HepG2 (cell line): Measurements from ENCODE around the gene RAD51C.

Experiments used
- CBX5 ChIP-seq: sonication (generic); formaldehyde crosslinking; IDR thresholded peaks from 2 replicates; pipeline ENCODE4 v1.4.0; 2020; ENCODE audit warnings: missing genetic modification reagents, borderline replicate concordance
- TF ChIP-seq, protein P1 (sequence below): sonication (generic); formaldehyde crosslinking; IDR thresholded peaks from 2 replicates; pipeline ENCODE4 v1.4.0; 2020; ENCODE audit warnings: missing genetic modification reagents
- TF ChIP-seq, protein P2 (sequence below): sonication (generic); formaldehyde crosslinking; IDR thresholded peaks from 2 replicates; pipeline ENCODE4 v1.8.1; 2023; ENCODE audit warnings: mild to moderate bottlenecking, missing genetic modification reagents, borderline replicate concordance
- TF ChIP-seq, protein P3 (sequence below): sonication (generic); formaldehyde crosslinking; IDR thresholded peaks from 2 replicates; pipeline ENCODE4 v1.5.0; 2020; ENCODE audit warnings: mild to moderate bottlenecking, missing genetic modification reagents, borderline replicate concordance
- TF ChIP-seq, protein P4 (sequence below): sonication (generic); formaldehyde crosslinking; IDR thresholded peaks from 2 replicates; pipeline ENCODE4 v1.4.0; 2020; ENCODE audit warnings: missing genetic modification reagents
- TF ChIP-seq, protein P5 (sequence below): sonication (generic); formaldehyde crosslinking; IDR thresholded peaks from 2 replicates; pipeline ENCODE4 v1.8.1; 2023; ENCODE audit warnings: missing genetic modification reagents, inconsistent platforms, borderline replicate concordance
- TF ChIP-seq, protein P6 (sequence below): sonication (generic); formaldehyde crosslinking; IDR thresholded peaks from 2 replicates; pipeline ENCODE4 v1.5.0; 2020; ENCODE audit warnings: mild to moderate bottlenecking, missing genetic modification reagents, moderate library complexity

DNA sequence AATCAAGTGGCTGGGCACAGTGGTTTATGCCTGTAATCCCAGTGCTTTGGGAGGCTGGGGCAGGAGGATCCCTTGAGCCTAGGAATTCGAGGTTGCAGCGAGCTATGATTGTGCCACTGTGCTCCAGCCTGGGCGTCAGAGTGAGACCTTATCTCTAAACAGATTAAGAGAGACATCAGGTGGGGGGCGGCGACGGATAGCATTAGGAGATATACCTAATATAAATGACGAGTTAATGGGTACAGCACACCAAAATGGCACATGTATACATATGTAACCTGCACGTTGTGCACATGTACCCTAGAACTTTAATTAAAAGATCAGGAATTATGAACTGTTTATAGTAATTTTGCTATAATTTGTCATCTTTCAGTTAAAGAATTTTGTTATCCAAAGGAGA lies 10.3 kb downstream of the RAD51C start:
- TF ChIP-seq, protein P1, sequence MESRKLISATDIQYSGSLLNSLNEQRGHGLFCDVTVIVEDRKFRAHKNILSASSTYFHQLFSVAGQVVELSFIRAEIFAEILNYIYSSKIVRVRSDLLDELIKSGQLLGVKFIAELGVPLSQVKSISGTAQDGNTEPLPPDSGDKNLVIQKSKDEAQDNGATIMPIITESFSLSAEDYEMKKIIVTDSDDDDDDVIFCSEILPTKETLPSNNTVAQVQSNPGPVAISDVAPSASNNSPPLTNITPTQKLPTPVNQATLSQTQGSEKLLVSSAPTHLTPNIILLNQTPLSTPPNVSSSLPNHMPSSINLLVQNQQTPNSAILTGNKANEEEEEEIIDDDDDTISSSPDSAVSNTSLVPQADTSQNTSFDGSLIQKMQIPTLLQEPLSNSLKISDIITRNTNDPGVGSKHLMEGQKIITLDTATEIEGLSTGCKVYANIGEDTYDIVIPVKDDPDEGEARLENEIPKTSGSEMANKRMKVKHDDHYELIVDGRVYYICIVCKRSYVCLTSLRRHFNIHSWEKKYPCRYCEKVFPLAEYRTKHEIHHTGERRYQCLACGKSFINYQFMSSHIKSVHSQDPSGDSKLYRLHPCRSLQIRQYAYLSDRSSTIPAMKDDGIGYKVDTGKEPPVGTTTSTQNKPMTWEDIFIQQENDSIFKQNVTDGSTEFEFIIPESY (CRISPR knock-in tag), result no peak
- TF ChIP-seq, protein P2, sequence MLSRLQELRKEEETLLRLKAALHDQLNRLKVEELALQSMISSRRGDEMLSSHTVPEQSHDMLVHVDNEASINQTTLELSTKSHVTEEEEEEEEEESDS (CRISPR knock-in tag), result no peak
- TF ChIP-seq, protein P3, sequence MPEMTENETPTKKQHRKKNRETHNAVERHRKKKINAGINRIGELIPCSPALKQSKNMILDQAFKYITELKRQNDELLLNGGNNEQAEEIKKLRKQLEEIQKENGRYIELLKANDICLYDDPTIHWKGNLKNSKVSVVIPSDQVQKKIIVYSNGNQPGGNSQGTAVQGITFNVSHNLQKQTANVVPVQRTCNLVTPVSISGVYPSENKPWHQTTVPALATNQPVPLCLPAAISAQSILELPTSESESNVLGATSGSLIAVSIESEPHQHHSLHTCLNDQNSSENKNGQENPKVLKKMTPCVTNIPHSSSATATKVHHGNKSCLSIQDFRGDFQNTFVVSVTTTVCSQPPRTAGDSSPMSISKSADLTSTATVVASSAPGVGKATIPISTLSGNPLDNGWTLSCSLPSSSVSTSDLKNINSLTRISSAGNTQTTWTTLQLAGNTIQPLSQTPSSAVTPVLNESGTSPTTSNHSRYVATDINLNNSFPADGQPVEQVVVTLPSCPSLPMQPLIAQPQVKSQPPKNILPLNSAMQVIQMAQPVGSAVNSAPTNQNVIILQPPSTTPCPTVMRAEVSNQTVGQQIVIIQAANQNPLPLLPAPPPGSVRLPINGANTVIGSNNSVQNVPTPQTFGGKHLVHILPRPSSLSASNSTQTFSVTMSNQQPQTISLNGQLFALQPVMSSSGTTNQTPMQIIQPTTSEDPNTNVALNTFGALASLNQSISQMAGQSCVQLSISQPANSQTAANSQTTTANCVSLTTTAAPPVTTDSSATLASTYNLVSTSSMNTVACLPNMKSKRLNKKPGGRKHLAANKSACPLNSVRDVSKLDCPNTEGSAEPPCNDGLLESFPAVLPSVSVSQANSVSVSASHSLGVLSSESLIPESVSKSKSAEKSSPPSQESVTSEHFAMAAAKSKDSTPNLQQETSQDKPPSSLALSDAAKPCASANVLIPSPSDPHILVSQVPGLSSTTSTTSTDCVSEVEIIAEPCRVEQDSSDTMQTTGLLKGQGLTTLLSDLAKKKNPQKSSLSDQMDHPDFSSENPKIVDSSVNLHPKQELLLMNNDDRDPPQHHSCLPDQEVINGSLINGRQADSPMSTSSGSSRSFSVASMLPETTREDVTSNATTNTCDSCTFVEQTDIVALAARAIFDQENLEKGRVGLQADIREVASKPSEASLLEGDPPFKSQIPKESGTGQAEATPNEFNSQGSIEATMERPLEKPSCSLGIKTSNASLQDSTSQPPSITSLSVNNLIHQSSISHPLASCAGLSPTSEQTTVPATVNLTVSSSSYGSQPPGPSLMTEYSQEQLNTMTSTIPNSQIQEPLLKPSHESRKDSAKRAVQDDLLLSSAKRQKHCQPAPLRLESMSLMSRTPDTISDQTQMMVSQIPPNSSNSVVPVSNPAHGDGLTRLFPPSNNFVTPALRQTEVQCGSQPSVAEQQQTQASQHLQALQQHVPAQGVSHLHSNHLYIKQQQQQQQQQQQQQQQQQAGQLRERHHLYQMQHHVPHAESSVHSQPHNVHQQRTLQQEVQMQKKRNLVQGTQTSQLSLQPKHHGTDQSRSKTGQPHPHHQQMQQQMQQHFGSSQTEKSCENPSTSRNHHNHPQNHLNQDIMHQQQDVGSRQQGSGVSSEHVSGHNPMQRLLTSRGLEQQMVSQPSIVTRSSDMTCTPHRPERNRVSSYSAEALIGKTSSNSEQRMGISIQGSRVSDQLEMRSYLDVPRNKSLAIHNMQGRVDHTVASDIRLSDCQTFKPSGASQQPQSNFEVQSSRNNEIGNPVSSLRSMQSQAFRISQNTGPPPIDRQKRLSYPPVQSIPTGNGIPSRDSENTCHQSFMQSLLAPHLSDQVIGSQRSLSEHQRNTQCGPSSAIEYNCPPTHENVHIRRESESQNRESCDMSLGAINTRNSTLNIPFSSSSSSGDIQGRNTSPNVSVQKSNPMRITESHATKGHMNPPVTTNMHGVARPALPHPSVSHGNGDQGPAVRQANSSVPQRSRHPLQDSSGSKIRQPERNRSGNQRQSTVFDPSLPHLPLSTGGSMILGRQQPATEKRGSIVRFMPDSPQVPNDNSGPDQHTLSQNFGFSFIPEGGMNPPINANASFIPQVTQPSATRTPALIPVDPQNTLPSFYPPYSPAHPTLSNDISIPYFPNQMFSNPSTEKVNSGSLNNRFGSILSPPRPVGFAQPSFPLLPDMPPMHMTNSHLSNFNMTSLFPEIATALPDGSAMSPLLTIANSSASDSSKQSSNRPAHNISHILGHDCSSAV (CRISPR knock-in tag), result no peak
- TF ChIP-seq, protein P4, sequence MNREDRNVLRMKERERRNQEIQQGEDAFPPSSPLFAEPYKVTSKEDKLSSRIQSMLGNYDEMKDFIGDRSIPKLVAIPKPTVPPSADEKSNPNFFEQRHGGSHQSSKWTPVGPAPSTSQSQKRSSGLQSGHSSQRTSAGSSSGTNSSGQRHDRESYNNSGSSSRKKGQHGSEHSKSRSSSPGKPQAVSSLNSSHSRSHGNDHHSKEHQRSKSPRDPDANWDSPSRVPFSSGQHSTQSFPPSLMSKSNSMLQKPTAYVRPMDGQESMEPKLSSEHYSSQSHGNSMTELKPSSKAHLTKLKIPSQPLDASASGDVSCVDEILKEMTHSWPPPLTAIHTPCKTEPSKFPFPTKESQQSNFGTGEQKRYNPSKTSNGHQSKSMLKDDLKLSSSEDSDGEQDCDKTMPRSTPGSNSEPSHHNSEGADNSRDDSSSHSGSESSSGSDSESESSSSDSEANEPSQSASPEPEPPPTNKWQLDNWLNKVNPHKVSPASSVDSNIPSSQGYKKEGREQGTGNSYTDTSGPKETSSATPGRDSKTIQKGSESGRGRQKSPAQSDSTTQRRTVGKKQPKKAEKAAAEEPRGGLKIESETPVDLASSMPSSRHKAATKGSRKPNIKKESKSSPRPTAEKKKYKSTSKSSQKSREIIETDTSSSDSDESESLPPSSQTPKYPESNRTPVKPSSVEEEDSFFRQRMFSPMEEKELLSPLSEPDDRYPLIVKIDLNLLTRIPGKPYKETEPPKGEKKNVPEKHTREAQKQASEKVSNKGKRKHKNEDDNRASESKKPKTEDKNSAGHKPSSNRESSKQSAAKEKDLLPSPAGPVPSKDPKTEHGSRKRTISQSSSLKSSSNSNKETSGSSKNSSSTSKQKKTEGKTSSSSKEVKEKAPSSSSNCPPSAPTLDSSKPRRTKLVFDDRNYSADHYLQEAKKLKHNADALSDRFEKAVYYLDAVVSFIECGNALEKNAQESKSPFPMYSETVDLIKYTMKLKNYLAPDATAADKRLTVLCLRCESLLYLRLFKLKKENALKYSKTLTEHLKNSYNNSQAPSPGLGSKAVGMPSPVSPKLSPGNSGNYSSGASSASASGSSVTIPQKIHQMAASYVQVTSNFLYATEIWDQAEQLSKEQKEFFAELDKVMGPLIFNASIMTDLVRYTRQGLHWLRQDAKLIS (CRISPR knock-in tag), result no peak
- TF ChIP-seq, protein P5, sequence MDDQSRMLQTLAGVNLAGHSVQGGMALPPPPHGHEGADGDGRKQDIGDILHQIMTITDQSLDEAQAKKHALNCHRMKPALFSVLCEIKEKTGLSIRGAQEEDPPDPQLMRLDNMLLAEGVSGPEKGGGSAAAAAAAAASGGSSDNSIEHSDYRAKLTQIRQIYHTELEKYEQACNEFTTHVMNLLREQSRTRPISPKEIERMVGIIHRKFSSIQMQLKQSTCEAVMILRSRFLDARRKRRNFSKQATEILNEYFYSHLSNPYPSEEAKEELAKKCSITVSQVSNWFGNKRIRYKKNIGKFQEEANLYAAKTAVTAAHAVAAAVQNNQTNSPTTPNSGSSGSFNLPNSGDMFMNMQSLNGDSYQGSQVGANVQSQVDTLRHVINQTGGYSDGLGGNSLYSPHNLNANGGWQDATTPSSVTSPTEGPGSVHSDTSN (CRISPR knock-in tag), result no peak
- TF ChIP-seq, protein P6, sequence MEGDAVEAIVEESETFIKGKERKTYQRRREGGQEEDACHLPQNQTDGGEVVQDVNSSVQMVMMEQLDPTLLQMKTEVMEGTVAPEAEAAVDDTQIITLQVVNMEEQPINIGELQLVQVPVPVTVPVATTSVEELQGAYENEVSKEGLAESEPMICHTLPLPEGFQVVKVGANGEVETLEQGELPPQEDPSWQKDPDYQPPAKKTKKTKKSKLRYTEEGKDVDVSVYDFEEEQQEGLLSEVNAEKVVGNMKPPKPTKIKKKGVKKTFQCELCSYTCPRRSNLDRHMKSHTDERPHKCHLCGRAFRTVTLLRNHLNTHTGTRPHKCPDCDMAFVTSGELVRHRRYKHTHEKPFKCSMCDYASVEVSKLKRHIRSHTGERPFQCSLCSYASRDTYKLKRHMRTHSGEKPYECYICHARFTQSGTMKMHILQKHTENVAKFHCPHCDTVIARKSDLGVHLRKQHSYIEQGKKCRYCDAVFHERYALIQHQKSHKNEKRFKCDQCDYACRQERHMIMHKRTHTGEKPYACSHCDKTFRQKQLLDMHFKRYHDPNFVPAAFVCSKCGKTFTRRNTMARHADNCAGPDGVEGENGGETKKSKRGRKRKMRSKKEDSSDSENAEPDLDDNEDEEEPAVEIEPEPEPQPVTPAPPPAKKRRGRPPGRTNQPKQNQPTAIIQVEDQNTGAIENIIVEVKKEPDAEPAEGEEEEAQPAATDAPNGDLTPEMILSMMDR (CRISPR knock-in tag), result no peak
- no peak for TF ChIP-seq CBX5 (CRISPR knock-in tag)
